Ecto neural progenitor cell (in vitro differentiated cells): Measurements from ENCODE around the gene DRD2.

Experiments
- DNase-seq: peaks from one replicate; pipeline ENCODE4 v3.0.0-alpha.2; 2018; ENCODE audit warnings: low spot score

The DRD2 gene

GRCh38 chr11:113400631-113401230, 74.5 kb downstream of the DRD2 start:
- no peak for DNase-seq

- no peak for DNase-seq
These were observed 76.3 kb downstream of the DRD2 start for GRCh38 chr11:113398669-113399430.

GRCh38 chr11:113397821-113398220, 77.4 kb downstream of the DRD2 start:
- DNase-seq: no peak

GRCh38 chr11:113397212-113397611, 78.0 kb downstream of the DRD2 start:
- DNase-seq: no peak

- DNase-seq: no peak
These were observed 78.5 kb downstream of the DRD2 start for GRCh38 chr11:113396690-113397089.

GRCh38 chr11:113395782-113396336, 79.3 kb downstream of the DRD2 start:
- no peak for DNase-seq

- no peak for DNase-seq
These were observed 80.3 kb downstream of the DRD2 start for GRCh38 chr11:113394919-113395318.

GRCh38 chr11:113393501-113393985, 81.7 kb downstream of the DRD2 start:
- DNase-seq: no peak

GRCh38 chr11:113392236-113392921, 82.8 kb downstream of the DRD2 start:
- no peak for DNase-seq

GRCh38 chr11:113389272-113389671, 85.9 kb downstream of the DRD2 start:
- DNase-seq: no peak

GRCh38 chr11:113387605-113388211, 87.5 kb downstream of the DRD2 start, which contains the start of gene ANKK1:
ANKK1 (plus strand) TSS chr11:113387779; CDS start chr11:113387885, 106 bp downstream.
- DNase-seq: peak; percentile 75

- DNase-seq: no peak
These were observed 88.3 kb downstream of the DRD2 start for GRCh38 chr11:113386866-113387265.

- no peak for DNase-seq
These were observed 89.4 kb downstream of the DRD2 start for GRCh38 chr11:113385749-113386148.

- DNase-seq: no peak
These were observed 90.6 kb downstream of the DRD2 start for GRCh38 chr11:113384551-113384950.

GRCh38 chr11:113382121-113382520, 93.1 kb downstream of the DRD2 start:
- DNase-seq: no peak

GRCh38 chr11:113378692-113379091, 96.5 kb downstream of the DRD2 start:
- DNase-seq: no peak

GRCh38 chr11:113377681-113378412, 97.4 kb downstream of the DRD2 start:
- peak; percentile 42 for DNase-seq

GRCh38 chr11:113376156-113376555, 99.0 kb downstream of the DRD2 start:
- no peak for DNase-seq

GRCh38 chr11:113375402-113375801, 99.8 kb downstream of the DRD2 start:
- no peak for DNase-seq

GRCh38 chr11:113373981-113374560, 101.1 kb downstream of the DRD2 start:
- DNase-seq: no peak

GRCh38 chr11:113373306-113373705, 101.9 kb downstream of the DRD2 start:
- DNase-seq: no peak
